Bladder microvascular endothelial cell (primary cell): ENCODE measurements around the gene CAMSAP2. TPM values are rescaled to one million over a fixed set of nuclear protein-coding genes. Genes with fewer than 3 reads are reported as not detected.

Source experiments
- total RNA-seq: library from RNA; depleted of rRNA; stranded (reverse); fragments of >200 nt; gene quantifications from 2 replicates; pipeline ENCODE4 v1.2.3, GENCODE V29; 2014

Gene CAMSAP2, protein sequence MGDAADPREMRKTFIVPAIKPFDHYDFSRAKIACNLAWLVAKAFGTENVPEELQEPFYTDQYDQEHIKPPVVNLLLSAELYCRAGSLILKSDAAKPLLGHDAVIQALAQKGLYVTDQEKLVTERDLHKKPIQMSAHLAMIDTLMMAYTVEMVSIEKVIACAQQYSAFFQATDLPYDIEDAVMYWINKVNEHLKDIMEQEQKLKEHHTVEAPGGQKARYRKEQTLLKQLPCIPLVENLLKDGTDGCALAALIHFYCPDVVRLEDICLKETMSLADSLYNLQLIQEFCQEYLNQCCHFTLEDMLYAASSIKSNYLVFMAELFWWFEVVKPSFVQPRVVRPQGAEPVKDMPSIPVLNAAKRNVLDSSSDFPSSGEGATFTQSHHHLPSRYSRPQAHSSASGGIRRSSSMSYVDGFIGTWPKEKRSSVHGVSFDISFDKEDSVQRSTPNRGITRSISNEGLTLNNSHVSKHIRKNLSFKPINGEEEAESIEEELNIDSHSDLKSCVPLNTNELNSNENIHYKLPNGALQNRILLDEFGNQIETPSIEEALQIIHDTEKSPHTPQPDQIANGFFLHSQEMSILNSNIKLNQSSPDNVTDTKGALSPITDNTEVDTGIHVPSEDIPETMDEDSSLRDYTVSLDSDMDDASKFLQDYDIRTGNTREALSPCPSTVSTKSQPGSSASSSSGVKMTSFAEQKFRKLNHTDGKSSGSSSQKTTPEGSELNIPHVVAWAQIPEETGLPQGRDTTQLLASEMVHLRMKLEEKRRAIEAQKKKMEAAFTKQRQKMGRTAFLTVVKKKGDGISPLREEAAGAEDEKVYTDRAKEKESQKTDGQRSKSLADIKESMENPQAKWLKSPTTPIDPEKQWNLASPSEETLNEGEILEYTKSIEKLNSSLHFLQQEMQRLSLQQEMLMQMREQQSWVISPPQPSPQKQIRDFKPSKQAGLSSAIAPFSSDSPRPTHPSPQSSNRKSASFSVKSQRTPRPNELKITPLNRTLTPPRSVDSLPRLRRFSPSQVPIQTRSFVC (N-terminal part only)
- total RNA-seq, result 15.7 and 54.7 TPM in 2 replicates

DNA sequence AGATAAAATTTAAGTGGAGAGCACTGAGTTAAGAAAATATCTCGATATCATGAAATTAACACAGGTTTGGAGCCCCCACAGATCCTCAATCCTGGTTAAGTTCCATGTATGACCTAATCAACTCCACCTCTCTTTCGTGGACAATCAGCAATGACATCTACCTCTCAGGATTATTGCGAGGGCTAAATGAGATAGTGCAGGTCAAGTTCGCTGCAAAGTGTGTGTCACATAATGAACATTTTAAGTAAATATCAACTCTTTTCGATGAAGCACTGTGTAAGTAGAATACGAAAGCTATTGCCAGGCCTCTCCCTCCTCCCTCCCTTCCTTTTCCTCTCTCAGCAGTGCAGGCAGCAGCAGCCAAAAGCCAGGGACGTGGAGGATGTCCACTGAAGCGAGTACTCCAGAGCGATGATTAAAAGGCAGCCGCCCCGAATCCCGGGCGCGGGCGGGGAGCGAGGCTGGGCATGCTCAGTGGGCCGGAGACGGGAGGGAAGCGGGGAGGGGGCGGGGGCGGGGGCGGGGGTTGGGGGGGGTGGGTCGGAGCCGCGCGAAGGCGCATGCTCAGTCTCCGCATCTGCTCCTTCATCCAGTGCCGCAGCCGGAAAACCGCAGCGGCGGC is at the start of gene CAMSAP2:
Gene CAMSAP2, plus strand, starts transcription at position 567 of the 622 bp plus-strand sequence. CDS start 935 bp downstream, outside the sequence.

GRCh38 chr1:200872446-200873115 is 133.9 kb downstream of the CAMSAP2 start, which contains the start of gene GPR25:
GPR25 (plus strand) TSS chr1:200872981; CDS start chr1:200873038, 57 bp downstream.

GRCh38 chr1:200894712-200895442 is 156.2 kb downstream of the CAMSAP2 start, which contains the start of gene INAVA:
INAVA (plus strand) TSS chr1:200894900; CDS start chr1:200898401, 3,501 bp downstream.

Other genes starting within 250 kb of the CAMSAP2 start
- 4.5 and 7.9 TPM in 2 replicates for gene KIF14, start 118.1 kb upstream of the CAMSAP2 start, total RNA-seq
- 8.3 and 13.1 TPM in 2 replicates for gene DDX59, start 69.0 kb upstream of the CAMSAP2 start, total RNA-seq
- not detected in 2 replicates for gene GPR25, start 134.1 kb downstream of the CAMSAP2 start, total RNA-seq
- gene INAVA, start 156.0 kb downstream of the CAMSAP2 start, total RNA-seq, result 0.16 TPM in 1 of 2 replicates, not detected in the other